Sigmoid colon (tissue), 3 donors: Measurements from ENCODE around the gene AFF2.

Experiments used
- POLR2A ChIP-seq, 2 donors: fragments of 450-650 bp; IDR thresholded peaks; one replicate each; pipeline ENCODE4 v1.6.1; 2016; ENCODE audit warnings: antibody characterized with exemption in 2 of 2, mild to moderate bottlenecking in 2 of 2, moderate library complexity in 2 of 2
- TF ChIP-seq, protein P1 (sequence below), 4 experiments: fragments of 450-650 bp in 3 of 4; fragments of 200-600 bp in 1 of 4; IDR thresholded peaks; one replicate each; pipeline ENCODE4 v1.5.1; 2016 to 2019; ENCODE audit warnings: antibody characterized with exemption in 4 of 4, mild to moderate bottlenecking in 3 of 4, moderate library complexity in 2 of 4

DNA sequence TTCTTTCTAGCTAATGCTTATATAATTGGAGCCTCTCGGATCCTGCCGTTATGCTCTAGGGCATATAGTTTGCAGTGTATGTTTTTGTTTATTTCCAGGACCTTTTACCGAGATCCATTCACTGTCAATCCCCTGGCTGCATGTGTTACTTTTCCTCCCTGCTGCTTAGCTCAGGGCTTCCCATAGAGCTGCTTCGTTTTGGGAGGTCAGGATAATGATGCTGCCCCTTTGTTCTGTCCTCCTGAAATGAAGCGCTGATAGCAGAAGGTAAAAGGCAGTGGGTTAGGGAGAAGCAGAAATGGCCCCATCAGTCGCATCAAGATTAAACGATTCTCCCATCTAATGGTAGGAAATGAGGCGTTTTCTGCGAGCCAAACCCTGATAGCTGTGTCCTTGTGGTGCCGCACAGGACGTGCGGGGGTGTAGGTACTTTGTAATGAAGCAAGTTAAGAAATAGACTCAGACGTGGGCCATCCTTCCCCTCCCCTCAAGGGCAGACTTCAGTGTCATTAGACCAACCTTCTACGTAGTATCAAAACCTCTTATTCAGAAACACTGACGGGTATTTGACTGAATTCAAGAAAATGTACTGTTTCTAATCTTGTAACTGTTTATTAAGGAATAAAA, 37.3 kb downstream of the AFF2 start:
- TF ChIP-seq POLR2A (IDR thresholded peaks at IDR 0.05) = no peak
- TF ChIP-seq, protein P1, sequence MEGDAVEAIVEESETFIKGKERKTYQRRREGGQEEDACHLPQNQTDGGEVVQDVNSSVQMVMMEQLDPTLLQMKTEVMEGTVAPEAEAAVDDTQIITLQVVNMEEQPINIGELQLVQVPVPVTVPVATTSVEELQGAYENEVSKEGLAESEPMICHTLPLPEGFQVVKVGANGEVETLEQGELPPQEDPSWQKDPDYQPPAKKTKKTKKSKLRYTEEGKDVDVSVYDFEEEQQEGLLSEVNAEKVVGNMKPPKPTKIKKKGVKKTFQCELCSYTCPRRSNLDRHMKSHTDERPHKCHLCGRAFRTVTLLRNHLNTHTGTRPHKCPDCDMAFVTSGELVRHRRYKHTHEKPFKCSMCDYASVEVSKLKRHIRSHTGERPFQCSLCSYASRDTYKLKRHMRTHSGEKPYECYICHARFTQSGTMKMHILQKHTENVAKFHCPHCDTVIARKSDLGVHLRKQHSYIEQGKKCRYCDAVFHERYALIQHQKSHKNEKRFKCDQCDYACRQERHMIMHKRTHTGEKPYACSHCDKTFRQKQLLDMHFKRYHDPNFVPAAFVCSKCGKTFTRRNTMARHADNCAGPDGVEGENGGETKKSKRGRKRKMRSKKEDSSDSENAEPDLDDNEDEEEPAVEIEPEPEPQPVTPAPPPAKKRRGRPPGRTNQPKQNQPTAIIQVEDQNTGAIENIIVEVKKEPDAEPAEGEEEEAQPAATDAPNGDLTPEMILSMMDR (IDR thresholded peaks at IDR 0.05) = no peak
